Heart left ventricle (tissue), 16 donors: ENCODE data around the gene GUF1. TPM values are rescaled to one million over a fixed set of nuclear protein-coding genes. Genes with fewer than 3 reads are reported as not detected.

Source experiments
- ATAC-seq, 4 donors: fragments of 200-7000 bp; cut with Tn5 transposase; one replicate each; pipeline ENCODE4 v1.9.1; 2020 to 2022; ENCODE audit warnings: moderate library complexity in 4 of 4, mild to moderate bottlenecking in 3 of 4, moderate number of reproducible peaks in 1 of 4
- DNase-seq, 5 donors: peaks; one replicate each; pipeline ENCODE4 v3.0.0-alpha.2; 2020
- H3K27ac ChIP-seq, 12 donors: fragments of 200-600 bp; sonication (generic) in 4 of 12; one replicate each; pipeline versions ENCODE4 v1.5.0 to v1.8.0; 2016 to 2022; ENCODE audit warnings: mild to moderate bottlenecking in 2 of 12
- H3K27me3 ChIP-seq, 9 donors: fragments of 200-600 bp; sonication (generic) in 2 of 9; one replicate each; pipeline versions ENCODE4 v1.5.1 to v1.8.0; 2016 to 2022; ENCODE audit warnings: mild to moderate bottlenecking in 3 of 9
- H3K36me3 ChIP-seq, 9 donors: fragments of 200-600 bp; sonication (generic) in 2 of 9; one replicate each; pipeline versions ENCODE4 v1.5.0 to v1.8.0; 2018 to 2022; ENCODE audit warnings: mild to moderate bottlenecking in 2 of 9
- H3K4me1 ChIP-seq, 12 donors: fragments of 200-600 bp; sonication (generic) in 4 of 12; one replicate each; pipeline versions ENCODE4 v1.5.0 to v1.8.0; 2016 to 2022; ENCODE audit warnings: mild to moderate bottlenecking in 3 of 12
- H3K4me3 ChIP-seq, 12 donors: fragments of 200-600 bp; sonication (generic) in 4 of 12; one replicate each; pipeline versions ENCODE4 v1.5.0 to v1.8.0; 2017 to 2022; ENCODE audit warnings: mild to moderate bottlenecking in 9 of 12, moderate library complexity in 4 of 12
- H3K9me3 ChIP-seq, 12 donors: fragments of 200-600 bp; sonication (generic) in 4 of 12; one replicate each; pipeline versions ENCODE4 v1.5.0 to v1.8.0; 2016 to 2022; ENCODE audit warnings: mild to moderate bottlenecking in 1 of 12
- POLR2A ChIP-seq, 2 donors: fragments of 450-650 bp; IDR thresholded peaks; one replicate each; pipeline ENCODE4 v1.6.1; 2017; ENCODE audit warnings: antibody characterized with exemption in 2 of 2, mild to moderate bottlenecking in 2 of 2, moderate library complexity in 2 of 2
- WGBS, 4 donors: extraction: QIAGEN DNeasy Blood & Tissue Kit in 2 of 4; methylation state at CpG; one replicate each; pipeline versions ENCODE4 v1.1.5 to v1.1.7; 2013 to 2018; 5-methylcytosine and 5-hydroxymethylcytosine counted together
- intact Hi-C, 10 donors: fragments of 100-400 bp; cut with DNase I; formaldehyde crosslinking; loops; one replicate each; pipeline versions ENCODE4 v1.11.1 to v1.14.2; 2022
- polyA plus RNA-seq, 2 donors: library from polyadenylated mRNA; stranded (reverse); fragments of 200-250 nt; gene quantifications; one replicate each; pipeline ENCODE4 v1.2.3, GENCODE V29; 2013
- total RNA-seq, 9 donors: library from RNA; depleted of rRNA in 2 of 9; stranded (reverse); fragments of >200 nt in 2 of 9; fragmentation: NEBNext Ultra II Directional in 3 of 9; extraction: Animal tissue kit (Norgen Biotek cat#: 25700) in 3 of 9; gene quantifications; one replicate each; pipeline versions ENCODE4 v1.1.0 to v1.2.4, GENCODE V29; 2016 to 2023
- TF ChIP-seq, protein P1 (sequence below), 12 donors: fragments of 200-600 bp; sonication (generic) in 4 of 12; IDR thresholded peaks; one replicate each; pipeline versions ENCODE4 v1.5.0 to v1.8.0; 2018 to 2022; ENCODE audit warnings: antibody characterized with exemption in 12 of 12, mild to moderate bottlenecking in 5 of 12
- donor health status: ischemic (EF 13 %, LVEDD 7.1; RV severe dilation, severe dysfunction).
- donor health status: healthy with polysubstance abuse.
- donor health status: DM: no; HTN: yes; CAD: no.
- donor health status: DM: no; HTN: no; CAD: no.
- donor health status: ischemic (EF 25% LVEDD 6.9; RV normal size, moderate dysfunction).
- donor health status: ischemic (EF 25% LVEDD 5.7; RV mildly dilated, moderate dysfunction).
- donor health status: healthy.
- donor health status: DM: yes; HTN: yes; CAD: no.
- donor health status: ischemic (EF 35%, LVEDD 5.7; RV mildly dilated, moderate dysfunction).
- donor health status: nonischemic (EF 11% LVEDD 7.7; RV severe dilation, severe dysfunction).
- donor health status: DM: yes; HTN: yes; CAD: no.
- donor health status: PGD.
- donor health status: ischemic (EF 29% LVEDD 5.4; RV normal size, mild dysfunction).
- donor health status: nonischemic (EF 23%, LVEDD 6.1; RV moderate dilation, normal function).

GUF1 gene
- total and polyA plus RNA-seq, 11 donors, result 13.9 to 25.9 (median 19.5) TPM

DNA sequence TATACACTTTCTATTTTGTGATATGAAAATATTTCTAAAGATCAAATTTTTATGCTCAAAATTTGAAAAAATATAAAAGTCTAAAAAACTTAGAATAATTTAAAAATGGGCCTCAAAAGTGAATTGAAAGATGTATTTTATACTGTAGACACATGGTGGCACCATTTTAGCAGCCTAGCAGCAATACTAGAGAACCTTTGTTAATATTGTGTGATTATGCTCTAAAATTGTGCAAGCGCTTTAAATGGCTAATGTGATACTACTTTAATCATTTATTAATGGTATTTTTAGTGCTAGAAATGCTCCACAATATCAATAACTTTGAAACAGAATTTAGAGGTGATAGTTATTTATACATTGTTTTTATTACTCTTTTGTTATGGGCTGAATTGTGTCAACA lies 3.7 kb upstream of the GUF1 start:
- intact Hi-C loops, result loop anchor here in 2 of 10 donors (10.0 kb wide), 1 partner anchor 50 kb away; the partner anchor contains the start of gene GNPDA2 (in 2 of the 2)
- H3K27ac ChIP-seq, result no peak overlapping the region
- TF ChIP-seq POLR2A (IDR thresholded peaks at IDR 0.05), result no peak
- TF ChIP-seq, protein P1, sequence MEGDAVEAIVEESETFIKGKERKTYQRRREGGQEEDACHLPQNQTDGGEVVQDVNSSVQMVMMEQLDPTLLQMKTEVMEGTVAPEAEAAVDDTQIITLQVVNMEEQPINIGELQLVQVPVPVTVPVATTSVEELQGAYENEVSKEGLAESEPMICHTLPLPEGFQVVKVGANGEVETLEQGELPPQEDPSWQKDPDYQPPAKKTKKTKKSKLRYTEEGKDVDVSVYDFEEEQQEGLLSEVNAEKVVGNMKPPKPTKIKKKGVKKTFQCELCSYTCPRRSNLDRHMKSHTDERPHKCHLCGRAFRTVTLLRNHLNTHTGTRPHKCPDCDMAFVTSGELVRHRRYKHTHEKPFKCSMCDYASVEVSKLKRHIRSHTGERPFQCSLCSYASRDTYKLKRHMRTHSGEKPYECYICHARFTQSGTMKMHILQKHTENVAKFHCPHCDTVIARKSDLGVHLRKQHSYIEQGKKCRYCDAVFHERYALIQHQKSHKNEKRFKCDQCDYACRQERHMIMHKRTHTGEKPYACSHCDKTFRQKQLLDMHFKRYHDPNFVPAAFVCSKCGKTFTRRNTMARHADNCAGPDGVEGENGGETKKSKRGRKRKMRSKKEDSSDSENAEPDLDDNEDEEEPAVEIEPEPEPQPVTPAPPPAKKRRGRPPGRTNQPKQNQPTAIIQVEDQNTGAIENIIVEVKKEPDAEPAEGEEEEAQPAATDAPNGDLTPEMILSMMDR (IDR thresholded peaks at IDR 0.05), result no peak
- no peaks in the 10 kb centered on the region for H3K27me3 ChIP-seq
- no peak overlapping the region for H3K4me3 ChIP-seq
- no peaks in the 10 kb centered on the region for H3K9me3 ChIP-seq
- ATAC-seq, result no peak
- no peak for DNase-seq
- H3K36me3 ChIP-seq, result no peaks in the 10 kb centered on the region
- H3K4me1 ChIP-seq, result peaks cover 0 to 14% (median 9%) of the 10 kb centered on the region in 12 donors
- WGBS, 4 donors, result 81 to 92% (median 89%) methylated on average over 1 of the region's 1 CpG

DNA sequence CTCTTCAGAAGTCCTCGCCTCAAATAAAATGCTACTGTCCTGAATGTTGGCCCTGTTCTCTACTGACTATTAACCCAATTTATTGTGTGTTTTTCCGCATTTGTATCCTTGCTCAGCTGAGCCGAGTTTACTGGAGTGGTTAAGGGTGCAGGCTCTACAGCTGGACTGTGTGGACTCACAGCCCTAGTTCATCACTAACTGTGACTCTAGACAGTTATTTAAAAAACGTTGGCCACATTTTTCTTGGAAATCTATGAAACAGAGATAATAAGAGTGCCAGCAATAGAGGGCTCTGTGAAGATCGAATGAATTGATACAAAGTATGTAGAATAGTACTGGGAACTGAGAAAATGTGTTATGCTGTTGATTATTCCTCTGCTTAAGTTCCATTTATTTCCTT lies 2.9 kb upstream of the GUF1 start:
- H3K36me3 ChIP-seq, result no peaks in the 10 kb centered on the region
- 72 to 75% (median 74%) methylated on average over 5 of the region's 5 CpGs for WGBS, 4 donors
- H3K27me3 ChIP-seq, result no peaks in the 10 kb centered on the region
- TF ChIP-seq POLR2A (IDR thresholded peaks at IDR 0.05), result no peak
- TF ChIP-seq, protein P1 (IDR thresholded peaks at IDR 0.05), result no peak
- H3K27ac ChIP-seq, result no peak overlapping the region
- no peaks in the 10 kb centered on the region for H3K9me3 ChIP-seq
- DNase-seq (no peak), ATAC-seq (no peak)
- no peak overlapping the region for H3K4me3 ChIP-seq
- intact Hi-C loops, result loop anchor here in 4 of 10 donors (5.0 to 10.0 kb wide), 3 partner anchors 47 to 52 kb away; partner anchors contain the start of gene GNPDA2 (in 3 of the 4)
- peaks cover 0 to 23% (median 15%) of the 10 kb centered on the region in 12 donors for H3K4me1 ChIP-seq

DNA sequence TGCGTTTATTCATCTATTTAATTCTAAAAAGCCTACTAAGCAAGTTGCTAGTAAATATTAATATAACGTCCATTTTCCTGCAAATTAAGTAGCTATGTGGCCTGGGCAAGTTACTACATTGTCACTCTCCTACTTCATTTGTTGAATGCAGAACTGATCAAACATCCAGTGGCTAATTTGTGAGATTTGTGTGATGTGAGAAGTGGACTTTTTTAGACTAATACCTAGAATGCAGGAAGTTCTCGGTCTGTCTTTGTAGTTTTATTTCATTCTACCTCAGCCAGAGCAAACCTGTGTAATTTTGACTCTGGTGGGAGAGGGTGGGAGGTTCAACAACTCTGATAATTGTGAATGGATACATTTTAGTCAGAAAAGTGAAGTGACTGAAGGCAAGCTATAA lies 840 bp downstream of the GUF1 start:
- WGBS, 4 donors, result 3 to 7% (median 5%) methylated on average over 3 of the region's 3 CpGs
- H3K27ac ChIP-seq, result peak overlapping the region; percentile 47 to 93 (median 88)
- intact Hi-C loops, result loop anchor here in 4 of 10 donors (5.0 to 10.0 kb wide), 3 partner anchors 43 to 48 kb away; partner anchors contain the start of gene GNPDA2 (in 3 of the 4)

DNA sequence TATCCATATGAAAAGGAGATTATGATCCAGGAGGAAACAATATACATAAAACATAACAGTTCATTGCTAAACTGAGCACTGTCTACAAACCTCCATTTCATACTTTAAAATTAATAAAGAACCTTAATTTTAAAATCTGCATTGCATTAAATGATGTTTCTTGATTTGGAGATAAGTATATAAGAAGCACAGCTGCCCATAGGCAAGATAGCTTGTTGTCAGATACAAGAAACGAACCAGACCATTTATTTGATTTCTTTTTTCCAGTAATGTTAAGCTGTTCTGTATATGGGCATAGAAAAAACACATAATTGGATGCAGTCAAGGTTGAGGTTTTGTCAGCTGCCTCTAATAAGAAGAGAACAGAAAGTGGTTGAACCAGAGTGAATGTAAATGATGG lies 6.4 kb downstream of the GUF1 start:
- DNase-seq (no peak), ATAC-seq (no peak)
- TF ChIP-seq, protein P1 (IDR thresholded peaks at IDR 0.05), result no peak
- no peak for TF ChIP-seq POLR2A (IDR thresholded peaks at IDR 0.05)
- peaks cover 0 to 91% (median 81%) of the 10 kb centered on the region in 9 donors for H3K36me3 ChIP-seq
- intact Hi-C loops, result no loop called here
- H3K4me3 ChIP-seq, result no peak overlapping the region
- WGBS, 4 donors, result 91 to 93% (median 92%) methylated on average over 1 of the region's 1 CpG
- H3K9me3 ChIP-seq, result no peaks in the 10 kb centered on the region
- no peak overlapping the region for H3K27ac ChIP-seq
- peaks cover 0 to 15% (median 8%) of the 10 kb centered on the region in 12 donors for H3K4me1 ChIP-seq
- H3K27me3 ChIP-seq, result no peaks in the 10 kb centered on the region

More for the DNA sequence above, 840 bp downstream of the GUF1 start:
- no peaks in the 10 kb centered on the region for H3K27me3 ChIP-seq
- H3K4me3 ChIP-seq, result peak overlapping the region; percentile 57 to 95 (median 80)
- peaks cover 0 to 35% (median 25%) of the 10 kb centered on the region in 9 donors for H3K36me3 ChIP-seq
- DNase-seq (no peak), ATAC-seq (no peak)
- H3K4me1 ChIP-seq, result peaks cover 0 to 31% (median 15%) of the 10 kb centered on the region in 12 donors
- TF ChIP-seq POLR2A (IDR thresholded peaks at IDR 0.05), result no peak
- TF ChIP-seq, protein P1 (IDR thresholded peaks at IDR 0.05), result no peak
- H3K9me3 ChIP-seq, result no peaks in the 10 kb centered on the region
